PC-3 (cell line): ENCODE data around the gene MAP2. TPM values are rescaled to one million over a fixed set of nuclear protein-coding genes. Genes with fewer than 3 reads are reported as not detected.

Experiments used
- ATAC-seq: fragments of 200-7000 bp; cut with Tn5 transposase; 2 replicates; pipeline ENCODE4 v1.9.1; 2020; ENCODE audit warnings: mild to moderate bottlenecking, moderate library complexity
- BruUV-seq: library from RNA; stranded (reverse); fragments of 400-500 nt; replicated peaks from 2 replicates; lab custom pipeline; 2021; lab: Mats Ljungman, UMichigan
- CTCF ChIA-PET: fragments of 300-600 bp; sonication (Branson Sonifier 250); formaldehyde crosslinking; loops from one replicate; lab custom pipeline; 2022; ENCODE audit warnings: antibody characterized with exemption; lab: Charles Lee
- POLR2A ChIA-PET: fragments of 300-600 bp; sonication (Branson Sonifier 250); formaldehyde crosslinking; loops from one replicate; lab custom pipeline; 2022; ENCODE audit warnings: antibody characterized with exemption; ENCODE audit not compliant: unreplicated experiment; lab: Charles Lee
- DNase-seq: peaks from one replicate; pipeline ENCODE4 v3.0.0-alpha.2; 2015
- H2AFZ ChIP-seq: fragments of 300-600 bp; sonication (generic); 2 replicates; pipeline ENCODE4 v1.6.0; 2016; ENCODE audit warnings: antibody characterized with exemption, low read length
- H3F3A ChIP-seq: fragments of 300-600 bp; sonication (generic); one replicate; pipeline ENCODE4 v1.6.0; 2017; ENCODE audit warnings: antibody characterized with exemption, low read length, control low read depth, mild to moderate bottlenecking; ENCODE audit not compliant: unreplicated experiment
- H3K27ac ChIP-seq: fragments of 300-600 bp; sonication (generic); 2 replicates; pipeline ENCODE4 v1.5.1; 2016; ENCODE audit warnings: mild to moderate bottlenecking, low read length
- H3K27me3 ChIP-seq: fragments of 300-600 bp; sonication (generic); 2 replicates; pipeline ENCODE4 v1.6.1; 2016; ENCODE audit warnings: low read length, mixed read lengths
- H3K36me3 ChIP-seq: fragments of 300-600 bp; sonication (generic); 2 replicates; pipeline ENCODE4 v1.6.1; 2016; ENCODE audit warnings: low read depth, mixed run types, low read length, mixed read lengths
- H3K4me1 ChIP-seq: fragments of 300-600 bp; sonication (generic); 2 replicates; pipeline ENCODE4 v1.5.1; 2016; ENCODE audit warnings: low read length; ENCODE audit not compliant: insufficient read depth
- H3K4me2 ChIP-seq: fragments of 300-600 bp; sonication (generic); 2 replicates; pipeline ENCODE4 v1.6.0; 2016; ENCODE audit warnings: low read length
- H3K4me3 ChIP-seq: fragments of 300-600 bp; sonication (generic); 2 replicates; pipeline ENCODE4 v1.5.1; 2016; ENCODE audit warnings: mild to moderate bottlenecking, low read length, mixed read lengths
- H3K79me2 ChIP-seq: fragments of 300-600 bp; sonication (generic); 2 replicates; pipeline ENCODE4 v1.6.1; 2017; ENCODE audit warnings: low read length, mixed read lengths
- H3K9ac ChIP-seq: fragments of 300-600 bp; sonication (generic); 2 replicates; pipeline ENCODE4 v1.6.0; 2016; ENCODE audit warnings: mild to moderate bottlenecking, low read length
- H3K9me2 ChIP-seq: fragments of 300-600 bp; sonication (generic); replicated peaks from 2 replicates; pipeline ENCODE4 v1.6.1; 2016; ENCODE audit warnings: mixed run types, low read length, mixed read lengths
- H3K9me3 ChIP-seq: fragments of 300-600 bp; sonication (generic); 2 replicates; pipeline ENCODE4 v1.6.1; 2016; ENCODE audit warnings: low read length, mixed read lengths
- H4K20me1 ChIP-seq: fragments of 300-600 bp; sonication (generic); 2 replicates; pipeline ENCODE4 v1.6.1; 2016; ENCODE audit warnings: low read length, mixed read lengths
- CTCF ChIP-seq: fragments of 300-600 bp; sonication (generic); conservative IDR thresholded peaks from 2 replicates; pipeline ENCODE4 v1.5.1; 2017; ENCODE audit warnings: antibody characterized with exemption, low read depth, mild to moderate bottlenecking, low read length
- EZH2 ChIP-seq: fragments of 300-600 bp; sonication (generic); IDR thresholded peaks from one replicate; pipeline ENCODE4 v1.6.1; 2017; ENCODE audit warnings: antibody characterized with exemption, mild to moderate bottlenecking, low read length; ENCODE audit not compliant: unreplicated experiment
- EZH2phosphoT487 ChIP-seq: fragments of 300-600 bp; sonication (generic); IDR thresholded peaks from 2 replicates; pipeline ENCODE4 v1.6.1; 2018; ENCODE audit warnings: mild to moderate bottlenecking, antibody characterized with exemption, low read length, borderline replicate concordance
- intact Hi-C: fragments of 100-400 bp; cut with micrococcal nuclease; formaldehyde crosslinking; loops from 2 replicates; pipeline ENCODE4 v1.9.0; 2023
- total RNA-seq: library from RNA; depleted of rRNA; stranded (reverse); fragments of >200 nt; gene quantifications from 2 replicates; pipeline ENCODE4 v1.2.3, GENCODE V29; 2014

Gene MAP2
- total RNA-seq, 1 experiment from 2014 or later: 2.1 TPM

GRCh38 chr2:209624192-209624938, 200.5 kb downstream of the MAP2 start:
- H3K79me2 ChIP-seq: no peaks in the 10 kb centered on the region
- DNase-seq: no peak
- H3F3A ChIP-seq: no peaks in the 10 kb centered on the region
- H3K27me3 ChIP-seq: no peaks in the 10 kb centered on the region
- H3K4me2 ChIP-seq: no peak overlapping the region
- H4K20me1 ChIP-seq: no peaks in the 10 kb centered on the region
- CTCF ChIA-PET: no interaction called here
- intact Hi-C loops: no loop called here
- TF ChIP-seq EZH2phosphoT487: no peak
- TF ChIP-seq EZH2: no peak
- no peak for TF ChIP-seq CTCF
- H2AFZ ChIP-seq: no peak overlapping the region
- H3K27ac ChIP-seq: no peak overlapping the region
- no peaks in the 10 kb centered on the region for H3K9me3 ChIP-seq
- POLR2A ChIA-PET: no interaction called here
- H3K9ac ChIP-seq: no peak overlapping the region
- H3K4me1 ChIP-seq: no peaks in the 10 kb centered on the region
- no peaks in the 10 kb centered on the region for H3K36me3 ChIP-seq
- H3K9me2 ChIP-seq: no peaks in the 10 kb centered on the region
- no peak overlapping the region for H3K4me3 ChIP-seq
- ATAC-seq: peak; percentile 38
- no TSS peak for BruUV-seq

- ChIA-PET CTCF (no interaction called here), POLR2A (no interaction called here)
- Histone ChIP-seq H4K20me1 (no peaks in the 10 kb centered on the region), H3K9ac (no peak overlapping the region), H3K27me3 (no peaks in the 10 kb centered on the region), H3K4me2 (no peak overlapping the region), H3K4me3 (no peak overlapping the region), H3K79me2 (no peaks in the 10 kb centered on the region), H3K36me3 (no peaks in the 10 kb centered on the region), H3K9me2 (no peaks in the 10 kb centered on the region), H2AFZ (no peak overlapping the region), H3K4me1 (no peaks in the 10 kb centered on the region), H3K9me3 (no peaks in the 10 kb centered on the region), H3K27ac (no peak overlapping the region), H3F3A (no peaks in the 10 kb centered on the region)
- intact Hi-C loops: no loop called here
- BruUV-seq: no TSS peak
- DNase-seq: no peak
- ATAC-seq: peak; percentile 35; the same call in 1 of the 2 replicates
- TF ChIP-seq CTCF (no peak), EZH2 (no peak), EZH2phosphoT487 (no peak)
Observed at GRCh38 chr2:209629597-209629996, 205.8 kb downstream of the MAP2 start.

DNA sequence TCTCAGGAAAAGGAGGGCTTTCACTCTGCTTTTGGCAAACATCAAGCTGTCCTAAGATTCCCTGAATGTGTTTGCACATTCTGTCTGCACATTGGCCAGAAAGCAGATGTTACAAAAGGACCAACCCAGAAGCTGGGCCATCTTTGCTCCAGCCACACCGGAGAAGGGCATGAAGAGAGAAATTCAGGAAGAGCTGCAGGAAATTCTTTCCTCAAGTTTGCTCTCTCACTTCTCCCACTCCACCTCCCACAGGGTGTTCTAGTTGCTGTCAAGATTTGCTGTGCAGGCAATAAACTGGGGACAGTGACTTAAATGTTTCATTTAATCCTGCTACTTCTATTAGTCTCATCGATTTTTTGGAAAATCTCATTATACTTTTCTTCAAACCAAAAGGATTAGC, 210.1 kb downstream of the MAP2 start:
- Histone ChIP-seq H3F3A (no peaks in the 10 kb centered on the region), H3K4me1 (peaks cover 19% of the 10 kb centered on the region), H3K27ac (no peak overlapping the region), H3K4me2 (no peak overlapping the region), H3K9ac (no peak overlapping the region), H3K9me3 (no peaks in the 10 kb centered on the region), H3K79me2 (no peaks in the 10 kb centered on the region), H3K27me3 (no peaks in the 10 kb centered on the region), H2AFZ (no peak overlapping the region), H4K20me1 (no peaks in the 10 kb centered on the region), H3K4me3 (no peak overlapping the region), H3K36me3 (no peaks in the 10 kb centered on the region), H3K9me2 (no peaks in the 10 kb centered on the region)
- no TSS peak for BruUV-seq
- no peak for ATAC-seq
- ChIA-PET POLR2A (interaction anchor here (0.7 kb wide), 1 partner anchor 232 kb away, joined by 4 read pairs; no protein-coding TSS in a partner anchor), CTCF (no interaction called here)
- TF ChIP-seq EZH2phosphoT487 (no peak), CTCF (no peak), EZH2 (no peak)
- no peak for DNase-seq
- intact Hi-C loops: no loop called here
